Hepatocyte (in vitro differentiated cells): Measurements from ENCODE around the gene DOCK7. TPM values are rescaled to one million over a fixed set of nuclear protein-coding genes. Genes with fewer than 3 reads are reported as not detected.

Experiments
- DNase-seq: peaks from one replicate; pipeline ENCODE4 v3.0.0-alpha.2; 2016; ENCODE audit warnings: low spot score
- H2AFZ ChIP-seq: fragments of 200-600 bp; sonication (generic); 2 replicates; pipeline ENCODE4 v1.6.0; 2016; ENCODE audit warnings: antibody characterized with exemption, mild to moderate bottlenecking
- H3K27ac ChIP-seq: fragments of 200-600 bp; sonication (generic); 2 replicates; pipeline ENCODE4 v1.5.1; 2016; ENCODE audit warnings: mild to moderate bottlenecking
- H3K27me3 ChIP-seq: fragments of 200-600 bp; sonication (generic); 2 replicates; pipeline ENCODE4 v1.6.1; 2016
- H3K36me3 ChIP-seq: fragments of 200-600 bp; sonication (generic); replicated peaks from 2 replicates; pipeline ENCODE4 v1.5.1; 2016; ENCODE audit warnings: low read depth; ENCODE audit not compliant: insufficient read depth
- H3K4me1 ChIP-seq: fragments of 200-600 bp; sonication (generic); 2 replicates; pipeline ENCODE4 v1.5.1; 2016; ENCODE audit warnings: mild to moderate bottlenecking, moderate library complexity; ENCODE audit not compliant: insufficient read depth
- H3K4me2 ChIP-seq: fragments of 200-600 bp; sonication (generic); 2 replicates; pipeline ENCODE4 v1.6.0; 2016
- H3K4me3 ChIP-seq: fragments of 200-600 bp; sonication (generic); 2 replicates; pipeline ENCODE4 v1.5.1; 2016; ENCODE audit warnings: mild to moderate bottlenecking
- H3K79me2 ChIP-seq: fragments of 200-600 bp; sonication (generic); 2 replicates; pipeline ENCODE4 v1.6.0; 2017; ENCODE audit warnings: mild to moderate bottlenecking
- H3K9me2 ChIP-seq: fragments of 200-600 bp; sonication (generic); replicated peaks from 2 replicates; pipeline ENCODE4 v1.6.0; 2017; ENCODE audit warnings: mild to moderate bottlenecking; ENCODE audit not compliant: insufficient read depth
- H3K9me3 ChIP-seq: fragments of 200-600 bp; sonication (generic); 2 replicates; pipeline ENCODE4 v1.5.1; 2016; ENCODE audit warnings: low read depth, mild to moderate bottlenecking
- H4K20me1 ChIP-seq: fragments of 200-600 bp; sonication (generic); 2 replicates; pipeline ENCODE4 v1.6.0; 2016; ENCODE audit warnings: mild to moderate bottlenecking; ENCODE audit not compliant: insufficient read depth, poor library complexity, severe bottlenecking
- CTCF ChIP-seq: fragments of 200-600 bp; sonication (generic); IDR thresholded peaks from 2 replicates; pipeline ENCODE4 v1.5.1; 2016; ENCODE audit warnings: antibody characterized with exemption, mild to moderate bottlenecking; ENCODE audit not compliant: poor library complexity
- EZH2 ChIP-seq: fragments of 200-600 bp; sonication (generic); IDR thresholded peaks from 2 replicates; pipeline ENCODE4 v1.6.1; 2016; ENCODE audit warnings: antibody characterized with exemption, mild to moderate bottlenecking, borderline replicate concordance
- EZH2phosphoT487 ChIP-seq: fragments of 200-600 bp; sonication (generic); IDR thresholded peaks from one replicate; pipeline ENCODE4 v1.6.1; 2018; ENCODE audit warnings: antibody characterized with exemption, mild to moderate bottlenecking, low read depth, moderate library complexity; ENCODE audit not compliant: unreplicated experiment, severe bottlenecking
- WGBS: methylation state at CpG from one replicate; pipeline ENCODE4 v1.1.6; 2016; ENCODE audit warnings: low lambda C conversion rate; ENCODE audit errors: missing lambda C conversion rate; 5-methylcytosine and 5-hydroxymethylcytosine counted together
- polyA plus RNA-seq: library from polyadenylated mRNA; unstranded; fragments of >200 nt; fragmentation: Nextera tagmentation; extraction: Ambion mirVana; gene quantifications from 2 replicates; pipeline ENCODE4 v1.2.1, GENCODE V29; 2016
- small RNA-seq: library from RNA; depleted of rRNA; stranded (forward); fragments of <200 nt; gene quantifications from one replicate; pipeline ENCODE3, GENCODE V24; 2014
- total RNA-seq: library from RNA; depleted of rRNA; stranded (reverse); fragments of >200 nt; gene quantifications from 2 replicates; pipeline ENCODE4 v1.2.3, GENCODE V29; 2014

Gene DOCK7
- total and polyA plus RNA-seq, 2 experiments from 2014 or later, result 22.4 to 53.4 TPM

- TF ChIP-seq EZH2phosphoT487 (no peak), EZH2 (no peak), CTCF (peak; percentile 94)
- Histone ChIP-seq H3K27ac (no peak overlapping the region), H2AFZ (no peak overlapping the region), H3K4me1 (no peaks in the 10 kb centered on the region), H3K9me2 (no peaks in the 10 kb centered on the region), H3K36me3 (no peaks in the 10 kb centered on the region), H3K4me3 (no peak overlapping the region), H3K79me2 (no peaks in the 10 kb centered on the region), H4K20me1 (no peaks in the 10 kb centered on the region), H3K27me3 (no peaks in the 10 kb centered on the region), H3K4me2 (no peak overlapping the region), H3K9me3 (no peaks in the 10 kb centered on the region)
- 64% methylated on average over 12 of the region's 12 CpGs for WGBS
- peak; percentile 77 for DNase-seq
These were observed 280.7 kb downstream of the DOCK7 start for GRCh38 chr1:62407398-62408009.

DNA sequence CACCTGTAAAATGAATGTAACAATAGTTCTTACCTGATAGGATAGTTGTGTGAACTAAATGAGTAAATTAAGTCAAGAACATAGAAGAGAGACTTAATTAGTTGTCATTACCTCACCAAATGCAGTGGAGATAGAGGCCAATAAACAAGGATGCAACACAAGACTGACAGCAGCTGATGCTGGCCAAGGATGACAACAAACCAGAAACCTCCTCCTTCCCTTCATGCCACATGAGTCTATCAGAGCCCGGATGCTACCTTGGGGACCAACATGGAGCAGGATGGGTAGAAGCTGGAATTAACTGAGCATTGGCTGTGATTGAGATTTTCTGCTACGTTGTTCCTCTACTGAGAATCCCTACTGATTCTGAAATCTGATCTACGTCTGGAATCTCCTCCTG, 281.6 kb downstream of the DOCK7 start:
- no peaks in the 10 kb centered on the region for H3K9me3 ChIP-seq
- H4K20me1 ChIP-seq, result no peaks in the 10 kb centered on the region
- H3K4me3 ChIP-seq, result no peak overlapping the region
- no peak overlapping the region for H3K4me2 ChIP-seq
- H3K79me2 ChIP-seq, result no peaks in the 10 kb centered on the region
- H3K4me1 ChIP-seq, result no peaks in the 10 kb centered on the region
- WGBS, result 77% methylated on average over 3 of the region's 3 CpGs
- H2AFZ ChIP-seq, result no peak overlapping the region
- no peak overlapping the region for H3K27ac ChIP-seq
- H3K36me3 ChIP-seq, result no peaks in the 10 kb centered on the region
- H3K9me2 ChIP-seq, result no peaks in the 10 kb centered on the region
- DNase-seq, result no peak
- no peaks in the 10 kb centered on the region for H3K27me3 ChIP-seq
- TF ChIP-seq EZH2, result no peak
- no peak for TF ChIP-seq EZH2phosphoT487
- no peak for TF ChIP-seq CTCF

GRCh38 chr1:62405247-62405646, 282.9 kb downstream of the DOCK7 start:
- Histone ChIP-seq H3K79me2 (no peaks in the 10 kb centered on the region), H3K4me1 (no peaks in the 10 kb centered on the region)
- WGBS, result 100% methylated on average over 2 of the region's 2 CpGs

More at GRCh38 chr1:62405247-62405646, 282.9 kb downstream of the DOCK7 start:
- no peak overlapping the region for H3K4me2 ChIP-seq
- no peaks in the 10 kb centered on the region for H4K20me1 ChIP-seq
- no peaks in the 10 kb centered on the region for H3K36me3 ChIP-seq
- no peaks in the 10 kb centered on the region for H3K9me2 ChIP-seq
- DNase-seq, result no peak
- H3K9me3 ChIP-seq, result no peaks in the 10 kb centered on the region
- no peaks in the 10 kb centered on the region for H3K27me3 ChIP-seq
- H2AFZ ChIP-seq, result no peak overlapping the region
- H3K4me3 ChIP-seq, result no peak overlapping the region
- H3K27ac ChIP-seq, result no peak overlapping the region
- no peak for TF ChIP-seq CTCF
- no peak for TF ChIP-seq EZH2
- no peak for TF ChIP-seq EZH2phosphoT487

Small RNAs within 50 kb of the gene (small RNA-seq; reads per million reads assigned to genes)
- not detected for gene AL451044.1

Other genes starting within 250 kb of the DOCK7 start
- 81.8 and 88.6 TPM in 2 replicates for gene ANGPTL3, start 90.9 kb downstream of the DOCK7 start, total RNA-seq
- 23.8 and 42.2 TPM in 2 replicates for gene ANGPTL3, start 90.9 kb downstream of the DOCK7 start, polyA plus RNA-seq
- gene ATG4C, start 95.7 kb upstream of the DOCK7 start, total RNA-seq, result 8.3 and 10.6 TPM in 2 replicates
- gene ATG4C, start 95.7 kb upstream of the DOCK7 start, polyA plus RNA-seq, result 6.8 and 7.2 TPM in 2 replicates